Left hindlimb (tissue), 1 donor: ENCODE measurements around the gene SMYD3.
"Not testable (repeated sequence)": the region's sequence is repeated elsewhere in the genome, so short reads cannot be mapped to it uniquely, and the experiment has no call there.

Experiments used
- DNase-seq: peaks from one replicate; pipeline ENCODE4 v3.0.0-alpha.2; 2018

The SMYD3 gene

DNA sequence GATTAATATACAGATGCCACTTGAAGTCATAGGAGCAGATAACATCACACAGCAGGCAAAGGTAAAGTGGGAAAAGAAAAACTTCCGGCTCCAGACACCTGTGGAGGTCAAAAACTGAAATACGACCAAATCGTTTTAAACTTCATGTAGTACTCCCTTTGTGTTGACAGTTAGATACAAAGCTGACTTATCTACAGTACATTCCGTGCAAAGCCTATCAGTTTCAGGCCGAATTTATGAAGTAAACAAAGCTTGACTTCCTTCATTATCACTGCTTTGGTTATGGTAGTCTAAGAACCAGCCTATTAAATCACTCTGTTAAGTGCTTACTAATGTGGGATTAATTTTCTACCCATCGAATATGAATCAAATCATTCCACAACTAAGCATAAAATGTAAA lies 156.3 kb downstream of the SMYD3 start:
- DNase-seq, result no peak

DNA sequence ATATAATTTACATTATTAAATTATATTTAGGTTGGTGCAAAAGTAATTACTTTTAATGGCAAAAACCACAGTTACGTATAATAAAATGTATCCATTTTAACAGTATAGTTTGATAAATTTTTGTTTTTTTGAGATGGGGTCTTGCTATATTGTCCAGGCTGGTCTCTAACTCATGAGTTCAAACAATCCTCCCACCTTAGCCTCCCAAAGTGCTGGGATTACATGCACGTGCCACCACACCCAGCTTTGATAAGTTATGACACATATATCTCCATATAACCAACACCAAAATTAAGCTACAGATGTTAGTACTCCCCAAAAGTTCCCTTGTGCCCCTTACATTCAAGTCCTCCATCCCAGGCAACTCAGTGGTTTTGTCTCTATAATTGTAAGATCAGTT lies 163.1 kb downstream of the SMYD3 start:
- DNase-seq, result no peak

- DNase-seq, result no peak
Observed at GRCh38 chr1:246343251-246343650, 163.8 kb downstream of the SMYD3 start.

GRCh38 chr1:246338546-246338945 lies 168.5 kb downstream of the SMYD3 start:
- no peak for DNase-seq

DNA sequence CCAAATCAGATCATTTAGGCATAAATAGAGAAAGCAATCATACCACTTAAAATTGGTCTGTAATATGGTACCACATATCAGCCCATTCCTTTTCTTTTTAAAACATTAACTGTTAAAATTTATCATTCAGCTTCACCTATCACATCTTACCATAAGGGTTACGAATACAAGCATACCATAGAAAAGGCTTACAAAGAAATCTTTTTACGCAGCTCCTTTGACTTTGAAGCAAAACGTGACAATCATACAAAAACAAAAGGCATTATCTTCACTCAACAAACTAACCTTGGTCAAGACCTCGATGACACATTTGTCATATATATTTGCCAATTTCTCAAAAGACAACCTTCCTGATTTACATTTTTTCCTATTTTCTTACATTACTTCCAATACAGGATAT lies 169.0 kb downstream of the SMYD3 start:
- no peak for DNase-seq

DNA sequence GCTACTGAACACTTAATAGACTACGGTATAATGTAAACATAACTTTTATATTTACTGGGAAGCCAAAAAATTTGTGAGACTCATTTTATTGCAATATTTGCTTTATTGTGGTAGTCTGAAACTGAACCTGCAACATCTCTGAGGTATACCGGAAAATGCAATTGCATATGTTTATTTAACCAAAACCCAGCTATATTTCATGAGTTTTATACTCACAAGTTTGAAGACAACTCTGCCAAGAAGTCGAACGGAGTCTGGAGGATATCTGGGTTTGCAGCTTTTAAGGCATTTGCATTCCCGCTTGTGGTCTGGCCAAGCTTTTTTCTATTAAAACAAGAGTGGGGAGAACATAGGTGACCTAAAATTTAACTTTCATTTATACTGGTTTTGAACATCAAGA lies 171.9 kb downstream of the SMYD3 start:
- DNase-seq, result no peak

DNA sequence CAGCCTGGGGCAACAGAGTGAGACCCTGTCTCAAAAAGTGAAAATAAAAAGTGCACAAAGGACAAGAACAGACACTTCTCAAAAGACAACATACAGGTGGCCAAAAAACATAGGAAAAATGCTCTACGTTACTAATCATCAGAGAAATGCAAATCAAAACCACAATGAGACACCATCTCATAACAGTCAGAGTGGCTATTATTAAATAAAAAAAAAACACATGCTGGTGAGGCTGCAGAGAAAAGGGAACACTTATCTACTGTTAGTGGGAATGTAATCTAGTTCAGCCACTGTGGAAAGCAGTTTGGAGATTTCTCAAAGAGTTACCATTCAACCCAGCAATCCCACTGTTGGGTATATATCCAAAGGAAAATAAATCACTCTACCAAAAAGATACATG lies 173.2 kb downstream of the SMYD3 start:
- DNase-seq, result no peak

DNA sequence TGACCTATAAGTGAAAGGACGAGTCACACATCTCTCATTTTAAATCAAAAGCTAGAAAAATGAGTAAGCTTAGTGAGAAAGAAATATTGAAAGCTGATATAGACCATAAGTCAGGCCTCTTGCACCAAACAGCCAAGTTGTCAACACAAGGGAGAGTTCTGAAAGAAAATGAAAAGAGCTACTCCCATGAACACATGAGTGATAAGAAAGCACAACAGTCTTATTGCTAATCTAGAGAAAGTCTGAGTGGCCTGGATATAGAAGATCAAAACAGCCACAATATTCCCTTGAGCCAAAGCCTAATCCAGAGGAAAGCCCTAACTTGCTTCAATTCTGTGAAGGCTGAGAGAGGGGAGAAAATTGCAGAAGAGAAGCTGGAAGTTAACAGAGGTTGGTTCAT lies 175.0 kb downstream of the SMYD3 start:
- DNase-seq, result no peak

DNA sequence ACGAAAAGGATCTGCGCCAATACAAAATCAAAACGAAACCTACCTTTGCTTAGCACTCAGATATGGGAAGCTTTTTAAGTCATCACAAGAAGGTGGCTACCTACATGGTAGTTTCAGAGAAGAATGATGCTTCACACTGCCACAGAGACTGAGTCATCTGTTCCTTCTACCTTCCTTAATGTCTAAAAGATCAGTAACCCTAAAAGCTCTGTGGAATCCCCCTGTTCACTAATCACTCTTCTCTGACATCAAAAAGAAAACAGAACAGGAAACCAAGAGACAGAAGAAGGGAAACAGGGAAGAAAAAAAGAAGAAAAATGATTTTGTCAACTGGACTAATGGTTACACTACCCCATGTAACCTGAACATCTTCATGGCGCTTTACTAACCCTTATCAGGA lies 177.2 kb downstream of the SMYD3 start:
- no peak for DNase-seq

GRCh38 chr1:246329292-246329691 lies 177.8 kb downstream of the SMYD3 start:
- not testable (repeated sequence) for DNase-seq

GRCh38 chr1:246324711-246325110 lies 182.4 kb downstream of the SMYD3 start:
- no peak for DNase-seq

DNA sequence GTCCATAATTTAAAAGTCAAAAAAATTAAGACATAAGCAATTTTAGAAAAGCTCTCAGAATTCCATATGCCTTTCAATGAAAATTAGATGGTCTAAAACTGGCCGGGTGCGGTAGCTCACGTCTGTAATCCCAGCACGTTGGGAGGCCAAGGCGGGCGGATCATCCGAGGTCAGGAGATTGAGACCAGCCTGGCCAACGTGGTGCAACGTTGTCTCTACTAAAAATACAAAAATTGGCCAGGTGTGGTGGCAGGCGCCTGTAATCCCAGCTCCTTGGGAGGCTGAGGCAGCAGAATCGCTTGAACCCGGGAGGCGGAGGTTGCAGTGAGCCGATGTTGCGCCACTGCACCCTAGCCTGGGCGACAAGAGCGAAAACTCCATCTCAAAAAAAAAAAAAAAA lies 183.0 kb downstream of the SMYD3 start:
- not testable (repeated sequence) for DNase-seq

- DNase-seq, result no peak
Observed at GRCh38 chr1:246320286-246320685, 186.8 kb downstream of the SMYD3 start.

DNA sequence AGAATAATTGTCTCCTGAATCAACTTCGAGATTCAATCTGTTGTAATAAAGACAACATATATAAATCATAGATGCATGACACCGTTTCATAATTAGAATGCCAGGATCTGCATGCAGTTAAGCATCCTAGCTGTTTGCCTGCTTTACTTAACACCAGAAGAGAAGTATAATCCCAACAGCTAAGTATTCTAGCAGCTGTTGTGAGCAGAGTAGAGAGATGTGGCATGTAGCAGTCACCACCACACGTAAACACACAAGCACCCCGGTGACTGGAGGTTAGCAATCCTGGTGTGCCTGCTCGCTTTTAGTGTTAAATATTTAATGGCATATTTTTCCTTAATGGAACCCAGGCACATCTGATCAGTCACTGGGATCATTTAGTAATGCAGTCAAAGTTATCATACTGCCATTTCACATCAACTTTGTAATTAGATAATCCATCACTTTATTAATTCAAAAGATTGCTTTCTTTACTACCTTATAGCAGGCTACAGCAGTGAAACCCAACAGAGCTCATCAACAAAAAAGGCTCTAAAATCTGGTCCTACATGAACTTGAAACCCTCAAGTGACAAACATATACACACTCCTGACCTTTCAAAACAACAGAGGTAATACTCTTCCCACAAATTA lies 187.9 kb downstream of the SMYD3 start:
- no peak for DNase-seq

DNA sequence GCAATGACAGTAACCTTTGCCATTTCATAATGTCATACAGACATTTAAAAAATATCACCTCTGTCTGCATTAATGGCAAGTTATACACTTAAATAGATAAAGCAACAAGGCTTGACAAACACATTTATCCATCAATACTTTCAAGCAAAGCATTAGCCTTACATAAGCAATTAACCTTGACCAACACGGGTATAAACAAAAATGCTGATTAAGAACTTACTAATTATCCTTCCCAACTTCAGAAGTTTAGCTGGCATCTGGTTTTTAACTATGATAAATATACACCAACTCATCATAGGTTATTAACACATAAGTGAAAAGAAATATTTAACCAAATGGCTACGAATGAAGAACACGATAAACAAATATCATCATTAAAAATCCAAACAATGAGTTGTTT lies 188.5 kb downstream of the SMYD3 start:
- no peak for DNase-seq

- no peak for DNase-seq
Observed at GRCh38 chr1:246318036-246318359, 189.1 kb downstream of the SMYD3 start.

GRCh38 chr1:246317332-246318035 lies 189.6 kb downstream of the SMYD3 start:
- DNase-seq, result no peak

DNA sequence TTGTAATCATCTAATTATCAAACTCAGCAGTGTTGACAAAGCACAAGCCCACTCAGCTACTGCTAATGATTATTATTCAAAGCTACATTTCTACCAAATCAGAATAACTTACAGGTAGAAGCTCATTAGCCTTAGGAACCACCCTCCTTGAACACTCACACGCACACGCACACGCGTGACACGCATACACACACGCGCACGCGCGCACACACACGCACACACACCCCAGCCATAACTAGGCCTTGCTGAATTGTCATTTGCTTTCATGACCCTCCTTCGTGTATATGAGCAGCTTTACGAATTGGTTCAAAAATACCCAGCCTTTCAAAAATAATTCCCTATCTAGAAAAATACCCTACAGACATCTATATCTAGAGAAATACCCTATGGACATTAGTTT lies 195.6 kb downstream of the SMYD3 start:
- no peak for DNase-seq

GRCh38 chr1:246309247-246309884 lies 197.7 kb downstream of the SMYD3 start:
- no peak for DNase-seq

DNA sequence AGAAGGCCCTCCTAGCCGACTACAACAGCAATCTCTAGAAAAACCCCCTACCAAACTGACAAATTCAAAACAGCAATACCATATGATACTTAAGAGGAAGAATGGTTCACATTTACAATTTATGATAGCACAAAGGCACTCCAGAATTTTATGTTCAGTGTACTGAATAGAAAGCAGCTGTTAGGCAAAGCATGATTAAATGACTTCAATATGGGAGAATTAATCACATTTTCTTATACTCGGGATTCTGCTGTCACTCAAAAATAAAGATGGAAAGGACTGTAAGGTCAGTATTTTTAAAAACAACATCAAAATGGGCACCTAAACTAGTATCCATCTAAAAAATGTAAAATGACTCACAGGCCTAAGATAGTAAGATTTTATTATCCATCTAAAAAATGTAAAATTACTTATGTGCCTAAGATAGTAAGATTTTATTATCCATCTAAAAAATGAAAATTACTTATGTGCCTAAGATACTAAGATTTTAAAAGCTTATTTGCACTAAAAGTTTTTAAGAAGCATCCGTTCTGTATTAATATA lies 198.5 kb downstream of the SMYD3 start:
- DNase-seq, result no peak

- no peak for DNase-seq
Observed at GRCh38 chr1:246306415-246307037, 200.6 kb downstream of the SMYD3 start.

- no peak for DNase-seq
Observed at GRCh38 chr1:246304484-246305259, 202.4 kb downstream of the SMYD3 start.

- DNase-seq, result no peak
Observed at GRCh38 chr1:246302711-246303317, 204.3 kb downstream of the SMYD3 start.
